ENCODE measurements around the gene KIF23. TPM values are rescaled to one million over a fixed set of nuclear protein-coding genes. Genes with fewer than 3 reads are reported as not detected.

KIF23 gene
- total and polyA plus RNA-seq, 5 donors from 2014 or later, result 0.74 to 3.8 (median 1.2) TPM

DNA sequence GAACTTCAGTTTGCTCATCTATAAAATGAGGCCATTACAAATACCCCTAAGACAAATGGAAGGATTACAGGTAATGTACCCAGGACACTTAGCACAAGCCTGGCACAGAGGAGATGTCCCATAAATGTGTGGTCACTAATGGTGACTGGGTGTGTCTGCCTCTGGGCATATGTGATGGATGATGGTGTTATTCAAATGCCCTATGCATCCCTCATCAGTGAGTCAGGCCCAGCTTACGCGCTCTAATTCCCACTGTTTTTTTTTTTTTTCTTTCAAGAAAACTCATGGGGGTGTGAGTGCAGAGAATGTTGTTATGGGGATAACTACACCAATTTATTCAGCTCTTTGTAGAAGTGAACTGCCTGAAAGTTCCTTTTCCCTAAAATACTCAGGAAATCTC, 23.6 kb upstream of the KIF23 start:
- Histone ChIP-seq H3K9me3 (ENCODE audit: control insufficient read depth in 2 of 2, low read length in 2 of 2) (no peaks in the 10 kb centered on the region), H3K4me3 (ENCODE audit: low read depth, low read length) (no peak overlapping the region), H3K27ac (ENCODE audit: insufficient read depth, low read length, poor library complexity, severe bottlenecking) (no peak overlapping the region), H3K4me1 (ENCODE audit: control insufficient read depth, insufficient read depth, low read length, poor library complexity, severe bottlenecking) (peaks cover 5% of the 10 kb centered on the region), H3K36me3 (ENCODE audit: control insufficient read depth, insufficient read depth, low read length) (no peaks in the 10 kb centered on the region), H3K27me3 (ENCODE audit: control insufficient read depth, insufficient read depth, low read length) (no peaks in the 10 kb centered on the region)
- no peaks in the 10 kb centered on the region for H3K36me3 Mint-ChIP-seq
- H3K27me3 Mint-ChIP-seq, result no peaks in the 10 kb centered on the region
- ATAC-seq (ENCODE audit: low read depth in 2 of 2) (no peak), DNase-seq (no peak)
- peak overlapping the region in 1 of 3 donors; percentile 20 for H3K27ac Mint-ChIP-seq
- H3K4me3 Mint-ChIP-seq, result no peak overlapping the region
- peaks cover 0 to 1% (median 0%) of the 10 kb centered on the region in 7 donors for H3K9me3 Mint-ChIP-seq
- peaks cover 0 to 10% (median 5%) of the 10 kb centered on the region in 4 donors for H3K4me1 Mint-ChIP-seq

DNA sequence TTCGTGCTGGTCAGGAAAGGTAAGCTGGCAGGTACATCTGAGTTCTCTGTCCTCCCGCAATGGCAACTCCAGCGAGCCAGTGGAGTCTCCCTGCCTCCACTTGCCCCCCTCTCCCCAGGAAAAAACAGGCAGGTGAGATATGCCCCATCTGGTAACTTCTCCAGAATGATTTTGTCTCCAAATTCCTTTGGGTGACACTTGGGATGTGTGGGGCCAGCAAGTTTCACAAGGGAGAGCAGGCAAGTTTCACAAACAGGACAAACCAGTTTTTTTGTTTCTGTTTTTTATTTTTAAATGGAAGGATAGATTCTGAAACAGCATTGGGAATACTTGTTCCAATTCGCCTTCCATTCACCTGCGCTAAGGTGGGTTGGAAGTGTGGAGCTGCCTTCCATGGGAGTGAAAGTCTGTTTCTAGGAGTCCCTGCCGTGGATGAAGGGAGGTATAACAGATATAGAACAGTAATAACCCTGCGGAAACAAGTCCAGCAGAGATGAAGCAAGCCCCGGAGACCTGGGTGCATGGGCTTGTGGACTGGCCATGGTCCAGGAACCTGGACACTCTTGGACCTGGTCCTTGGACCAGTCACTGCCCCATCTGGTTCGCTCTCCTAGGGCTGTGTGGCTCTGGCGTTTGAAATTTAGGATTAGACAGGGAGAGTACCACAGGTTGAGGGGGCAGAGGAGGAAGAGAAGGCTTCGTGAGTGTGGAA, 22.9 kb upstream of the KIF23 start:
- H3K9me3 ChIP-seq (ENCODE audit: control insufficient read depth in 2 of 2, low read length in 2 of 2), result no peaks in the 10 kb centered on the region
- H3K4me1 Mint-ChIP-seq, result peaks cover 0 to 10% (median 5%) of the 10 kb centered on the region in 4 donors
- H3K36me3 ChIP-seq (ENCODE audit: control insufficient read depth, insufficient read depth, low read length), result no peaks in the 10 kb centered on the region
- no peak overlapping the region for H3K4me3 ChIP-seq (ENCODE audit: low read depth, low read length)
- H3K4me1 ChIP-seq (ENCODE audit: control insufficient read depth, insufficient read depth, low read length, poor library complexity, severe bottlenecking), result peaks cover 5% of the 10 kb centered on the region
- no peak for ATAC-seq (ENCODE audit: low read depth in 2 of 2)
- H3K4me3 Mint-ChIP-seq, result no peak overlapping the region
- H3K36me3 Mint-ChIP-seq, result no peaks in the 10 kb centered on the region
- H3K9me3 Mint-ChIP-seq, result peaks cover 0 to 1% (median 0%) of the 10 kb centered on the region in 7 donors
- DNase-seq, result no peak
- no peaks in the 10 kb centered on the region for H3K27me3 ChIP-seq (ENCODE audit: control insufficient read depth, insufficient read depth, low read length)
- H3K27me3 Mint-ChIP-seq, result no peaks in the 10 kb centered on the region
- H3K27ac Mint-ChIP-seq, result peak overlapping the region in 1 of 3 donors; percentile 20
- H3K27ac ChIP-seq (ENCODE audit: insufficient read depth, low read length, poor library complexity, severe bottlenecking), result no peak overlapping the region

DNA sequence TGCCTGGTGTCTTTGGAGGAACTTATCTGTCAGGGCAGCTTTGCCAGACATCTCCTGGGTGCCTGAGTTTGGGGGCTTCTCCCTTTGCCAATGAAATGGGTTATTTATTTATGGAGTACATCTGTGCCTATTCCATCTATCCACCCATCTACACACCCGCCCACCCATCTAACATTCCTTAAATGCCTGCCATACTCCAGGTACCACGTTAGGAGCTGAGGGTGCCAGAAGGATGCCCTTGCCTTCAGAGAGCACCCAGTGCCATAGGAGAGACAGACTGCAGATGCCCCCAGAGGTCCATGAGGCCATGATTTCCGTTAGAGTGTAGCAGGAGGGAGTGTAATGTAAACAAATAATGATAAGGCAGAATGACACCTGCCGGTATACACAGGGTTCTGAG, 21.8 kb upstream of the KIF23 start:
- H3K9me3 ChIP-seq (ENCODE audit: control insufficient read depth in 2 of 2, low read length in 2 of 2), result no peaks in the 10 kb centered on the region
- Mint-ChIP-seq H3K4me3 (no peak overlapping the region), H3K4me1 (peaks cover 0 to 10% (median 5%) of the 10 kb centered on the region in 4 donors), H3K9me3 (peaks cover 0 to 1% (median 0%) of the 10 kb centered on the region in 7 donors), H3K27me3 (no peaks in the 10 kb centered on the region), H3K36me3 (no peaks in the 10 kb centered on the region), H3K27ac (no peak overlapping the region)
- no peak overlapping the region for H3K4me3 ChIP-seq (ENCODE audit: low read depth, low read length)
- no peak overlapping the region for H3K27ac ChIP-seq (ENCODE audit: insufficient read depth, low read length, poor library complexity, severe bottlenecking)
- ATAC-seq (ENCODE audit: low read depth in 2 of 2) (no peak), DNase-seq (no peak)
- H3K27me3 ChIP-seq (ENCODE audit: control insufficient read depth, insufficient read depth, low read length), result no peaks in the 10 kb centered on the region
- H3K4me1 ChIP-seq (ENCODE audit: control insufficient read depth, insufficient read depth, low read length, poor library complexity, severe bottlenecking), result peaks cover 5% of the 10 kb centered on the region
- H3K36me3 ChIP-seq (ENCODE audit: control insufficient read depth, insufficient read depth, low read length), result no peaks in the 10 kb centered on the region

DNA sequence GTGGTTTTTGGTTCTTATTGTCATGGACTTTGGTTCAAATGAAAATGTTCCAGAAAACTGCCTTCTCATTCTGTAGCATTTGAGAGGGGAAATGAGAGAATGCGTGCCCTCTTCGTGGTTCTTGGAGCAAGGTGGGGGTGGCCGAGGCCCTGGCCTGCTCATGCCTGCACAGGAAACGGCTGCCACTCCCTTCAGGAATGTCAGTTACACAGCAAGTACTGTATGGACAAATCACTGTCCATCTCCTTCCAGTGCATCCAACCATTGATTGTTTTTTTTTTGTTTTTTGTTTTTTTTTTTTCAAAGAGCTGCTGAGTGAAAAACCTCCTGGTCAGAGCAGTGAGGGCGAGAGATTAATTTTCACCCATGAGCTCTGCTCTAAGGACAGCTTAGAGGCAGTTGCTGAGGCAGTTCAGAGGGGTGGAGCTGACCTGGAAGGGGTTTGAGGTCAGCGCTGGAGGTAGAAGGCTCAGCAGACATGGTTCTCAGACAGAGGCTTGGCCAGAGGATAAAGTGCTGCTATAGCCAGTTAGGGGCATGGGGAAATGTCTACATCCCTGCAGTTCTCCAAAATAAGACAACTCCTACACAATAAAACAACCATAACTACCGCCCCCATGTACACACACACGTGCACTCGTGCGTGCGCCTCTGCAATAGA, 20.2 kb upstream of the KIF23 start:
- Mint-ChIP-seq H3K27ac (no peak overlapping the region), H3K4me3 (no peak overlapping the region), H3K27me3 (peaks cover 5% of the 10 kb centered on the region), H3K4me1 (peaks cover 0 to 10% (median 5%) of the 10 kb centered on the region in 4 donors), H3K36me3 (no peaks in the 10 kb centered on the region), H3K9me3 (no peaks in the 10 kb centered on the region)
- H3K4me1 ChIP-seq (ENCODE audit: control insufficient read depth, insufficient read depth, low read length, poor library complexity, severe bottlenecking), result peaks cover 5% of the 10 kb centered on the region
- H3K4me3 ChIP-seq (ENCODE audit: low read depth, low read length), result no peak overlapping the region
- no peak overlapping the region for H3K27ac ChIP-seq (ENCODE audit: insufficient read depth, low read length, poor library complexity, severe bottlenecking)
- no peaks in the 10 kb centered on the region for H3K36me3 ChIP-seq (ENCODE audit: control insufficient read depth, insufficient read depth, low read length)
- no peaks in the 10 kb centered on the region for H3K27me3 ChIP-seq (ENCODE audit: control insufficient read depth, insufficient read depth, low read length)
- DNase-seq, result no peak
- H3K9me3 ChIP-seq (ENCODE audit: control insufficient read depth in 2 of 2, low read length in 2 of 2), result no peaks in the 10 kb centered on the region
- no peak for ATAC-seq (ENCODE audit: low read depth in 2 of 2)

DNA sequence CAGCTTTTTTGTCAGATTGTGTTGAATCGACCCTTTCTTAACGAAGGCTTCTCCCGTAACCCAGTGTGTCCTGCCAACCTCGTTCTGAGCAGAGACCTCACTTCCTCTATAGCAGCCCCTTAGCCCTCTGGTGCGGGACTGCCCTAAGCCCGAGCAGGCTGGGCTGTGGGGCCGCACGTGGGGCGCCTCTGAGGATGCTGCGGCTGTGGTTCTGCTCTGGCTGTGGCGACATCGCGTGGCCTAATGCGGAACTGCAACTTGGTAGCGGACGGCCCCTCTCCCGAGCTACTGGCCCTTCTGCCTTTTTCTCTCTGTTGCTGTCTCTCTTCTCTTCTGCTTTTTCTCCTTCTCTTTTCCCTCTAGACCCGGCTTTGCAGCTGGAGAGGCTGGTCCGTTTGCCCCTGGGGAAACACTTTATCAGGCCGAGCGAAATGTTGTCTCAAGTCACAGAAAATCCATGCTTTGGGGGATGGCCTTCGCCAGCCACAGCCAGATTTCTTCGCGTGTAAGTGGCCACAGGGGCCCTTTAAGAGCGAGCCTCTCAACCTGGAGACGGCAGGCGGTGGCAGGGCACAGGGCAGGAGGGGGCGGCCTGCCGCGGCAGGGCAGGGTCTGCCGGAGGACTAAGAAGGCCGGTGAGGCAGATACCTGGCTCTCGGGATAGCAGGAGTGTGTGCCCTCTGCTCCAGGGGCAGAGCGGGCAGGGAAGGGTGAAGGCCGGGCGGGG, 19.4 kb upstream of the KIF23 start:
- Mint-ChIP-seq H3K4me3 (no peak overlapping the region), H3K9me3 (no peaks in the 10 kb centered on the region), H3K27ac (peak overlapping the region in 1 of 3 donors; percentile 71), H3K4me1 (peaks cover 0 to 10% (median 5%) of the 10 kb centered on the region in 4 donors), H3K36me3 (no peaks in the 10 kb centered on the region), H3K27me3 (peaks cover 5% of the 10 kb centered on the region)
- H3K4me3 ChIP-seq (ENCODE audit: low read depth, low read length), result no peak overlapping the region
- H3K4me1 ChIP-seq (ENCODE audit: control insufficient read depth, insufficient read depth, low read length, poor library complexity, severe bottlenecking), result peaks cover 5% of the 10 kb centered on the region
- no peaks in the 10 kb centered on the region for H3K36me3 ChIP-seq (ENCODE audit: control insufficient read depth, insufficient read depth, low read length)
- H3K9me3 ChIP-seq (ENCODE audit: control insufficient read depth in 2 of 2, low read length in 2 of 2), result no peaks in the 10 kb centered on the region
- no peak overlapping the region for H3K27ac ChIP-seq (ENCODE audit: insufficient read depth, low read length, poor library complexity, severe bottlenecking)
- DNase-seq, result peak; percentile 67 to 74 (median 70)
- no peaks in the 10 kb centered on the region for H3K27me3 ChIP-seq (ENCODE audit: control insufficient read depth, insufficient read depth, low read length)
- peak; percentile 91 to 92 for ATAC-seq (ENCODE audit: low read depth in 2 of 2)

DNA sequence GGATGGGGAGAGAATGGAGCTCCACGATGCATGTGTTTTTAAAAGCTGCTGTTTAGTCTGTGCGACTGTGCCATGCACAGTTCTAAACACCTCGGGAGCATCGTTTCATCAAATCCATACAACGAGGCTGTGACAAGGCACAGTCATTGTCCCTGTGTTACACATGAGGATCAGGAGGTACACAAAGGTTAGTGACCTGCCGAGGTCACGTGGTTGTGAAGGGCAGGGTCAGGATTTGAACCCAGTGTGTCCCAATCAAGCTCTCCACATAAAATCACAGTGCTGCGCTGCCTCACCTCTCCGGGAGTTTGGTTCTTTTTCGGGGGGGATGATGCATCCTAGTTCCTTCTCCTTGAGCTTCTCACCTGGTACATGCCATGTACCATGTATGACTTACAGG, 18.7 kb upstream of the KIF23 start:
- Mint-ChIP-seq H3K36me3 (no peaks in the 10 kb centered on the region), H3K27me3 (peaks cover 5% of the 10 kb centered on the region), H3K4me3 (no peak overlapping the region), H3K4me1 (peaks cover 0 to 10% (median 5%) of the 10 kb centered on the region in 4 donors), H3K9me3 (no peaks in the 10 kb centered on the region), H3K27ac (peak overlapping the region in 2 of 3 donors; percentile 5 to 73)
- H3K27ac ChIP-seq (ENCODE audit: insufficient read depth, low read length, poor library complexity, severe bottlenecking), result no peak overlapping the region
- DNase-seq, result no peak
- H3K4me1 ChIP-seq (ENCODE audit: control insufficient read depth, insufficient read depth, low read length, poor library complexity, severe bottlenecking), result peaks cover 5% of the 10 kb centered on the region
- no peaks in the 10 kb centered on the region for H3K9me3 ChIP-seq (ENCODE audit: control insufficient read depth in 2 of 2, low read length in 2 of 2)
- no peaks in the 10 kb centered on the region for H3K27me3 ChIP-seq (ENCODE audit: control insufficient read depth, insufficient read depth, low read length)
- H3K4me3 ChIP-seq (ENCODE audit: low read depth, low read length), result no peak overlapping the region
- ATAC-seq (ENCODE audit: low read depth in 2 of 2), result no peak
- no peaks in the 10 kb centered on the region for H3K36me3 ChIP-seq (ENCODE audit: control insufficient read depth, insufficient read depth, low read length)

DNA sequence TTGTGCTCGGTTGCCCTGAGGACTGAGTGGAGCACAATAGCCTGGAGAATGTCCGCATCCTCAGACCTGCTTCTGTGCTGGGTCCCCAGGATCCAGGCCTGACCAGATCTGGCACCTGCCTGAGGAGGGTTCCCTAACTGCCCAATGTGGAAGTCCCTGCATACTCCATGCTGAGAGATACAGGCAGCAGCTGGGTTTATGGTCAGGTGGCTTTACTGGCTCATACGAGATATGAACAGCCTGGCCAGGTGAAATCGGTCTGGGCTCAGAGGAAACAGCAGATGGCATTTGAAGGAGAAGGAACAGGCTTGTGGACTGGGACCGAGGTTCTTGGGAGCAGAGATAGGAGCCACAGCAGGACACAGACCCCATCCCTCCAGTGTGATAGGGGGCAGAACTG, 18.2 kb upstream of the KIF23 start:
- H3K4me3 Mint-ChIP-seq, result no peak overlapping the region
- ATAC-seq (ENCODE audit: low read depth in 2 of 2), result no peak
- H3K36me3 ChIP-seq (ENCODE audit: control insufficient read depth, insufficient read depth, low read length), result no peaks in the 10 kb centered on the region
- no peaks in the 10 kb centered on the region for H3K36me3 Mint-ChIP-seq
- no peak overlapping the region for H3K4me3 ChIP-seq (ENCODE audit: low read depth, low read length)
- peak overlapping the region in 1 of 3 donors; percentile 73 for H3K27ac Mint-ChIP-seq
- DNase-seq, result no peak
- peaks cover 5% of the 10 kb centered on the region for H3K27me3 Mint-ChIP-seq
- H3K4me1 Mint-ChIP-seq, result peaks cover 0 to 10% (median 5%) of the 10 kb centered on the region in 4 donors
- no peak overlapping the region for H3K27ac ChIP-seq (ENCODE audit: insufficient read depth, low read length, poor library complexity, severe bottlenecking)
- no peaks in the 10 kb centered on the region for H3K27me3 ChIP-seq (ENCODE audit: control insufficient read depth, insufficient read depth, low read length)
- H3K9me3 Mint-ChIP-seq, result no peaks in the 10 kb centered on the region
- peaks cover 5% of the 10 kb centered on the region for H3K4me1 ChIP-seq (ENCODE audit: control insufficient read depth, insufficient read depth, low read length, poor library complexity, severe bottlenecking)
- no peaks in the 10 kb centered on the region for H3K9me3 ChIP-seq (ENCODE audit: control insufficient read depth in 2 of 2, low read length in 2 of 2)
